Thoracic aorta (tissue), 2 donors: ENCODE data around the gene SAE1. TPM values are rescaled to one million over a fixed set of nuclear protein-coding genes. Genes with fewer than 3 reads are reported as not detected.

Source experiments
- ATAC-seq: fragments of 150-250 bp; one replicate; pipeline ENCODE4 v1.8.0; 2017; ENCODE audit warnings: low read depth; ENCODE audit not compliant: insufficient number of reproducible peaks, low FRiP score
- DNase-seq: peaks from one replicate; pipeline ENCODE4 v3.0.0-alpha.2; 2020; ENCODE audit warnings: low spot score
- H3K27ac ChIP-seq, 2 donors: fragments of 200-600 bp; sonication (generic); 1 replicate in 1 of 2; 2 replicates in 1 of 2; pipeline ENCODE4 v1.5.1; 2016; ENCODE audit warnings: mild to moderate bottlenecking in 2 of 2, moderate library complexity in 2 of 2
- H3K27me3 ChIP-seq: fragments of 200-600 bp; sonication (generic); replicated peaks from 2 replicates; pipeline ENCODE4 v1.6.0; 2016; ENCODE audit warnings: mild to moderate bottlenecking; ENCODE audit not compliant: insufficient read depth
- H3K36me3 ChIP-seq: fragments of 200-600 bp; sonication (generic); one replicate; pipeline ENCODE4 v1.5.1; 2016
- H3K4me1 ChIP-seq, 2 donors: fragments of 200-600 bp; sonication (generic); 1 replicate in 1 of 2; 2 replicates in 1 of 2; pipeline versions ENCODE4 v1.5.1 to v1.6.0; 2016; ENCODE audit warnings: low read depth in 2 of 2, mild to moderate bottlenecking in 1 of 2; ENCODE audit not compliant: control insufficient read depth in 1 of 2
- H3K4me3 ChIP-seq: fragments of 200-600 bp; sonication (generic); 2 replicates; pipeline ENCODE4 v1.5.1; 2016; ENCODE audit warnings: mild to moderate bottlenecking
- H3K9me3 ChIP-seq: fragments of 200-600 bp; sonication (generic); 2 replicates; pipeline ENCODE4 v1.5.1; 2016
- CTCF ChIP-seq: fragments of 200-600 bp; sonication (generic); IDR thresholded peaks from one replicate; pipeline ENCODE4 v1.5.1; 2019; ENCODE audit warnings: antibody characterized with exemption
- total RNA-seq, 2 donors: library from RNA; depleted of rRNA; stranded (reverse); fragments of >200 nt; gene quantifications; one replicate each; pipeline versions ENCODE4 v1.1.0 to v1.2.3, GENCODE V29; 2016

SAE1 gene
- total RNA-seq, 2 donors from 2014 or later: 39.3 to 50.8 TPM

- ATAC-seq (no peak), DNase-seq (no peak)
- TF ChIP-seq CTCF: no peak
- Histone ChIP-seq H3K36me3 (peaks cover 1% of the 10 kb centered on the region), H3K27ac (no peak overlapping the region), H3K27me3 (no peaks in the 10 kb centered on the region), H3K9me3 (no peaks in the 10 kb centered on the region), H3K4me1 (peaks cover 0 to 6% of the 10 kb centered on the region in 2 donors), H3K4me3 (no peak overlapping the region)
Measured at GRCh38 chr19:47215581-47215980, 84.9 kb downstream of the SAE1 start.

- H3K4me1 ChIP-seq: peaks cover 5 to 10% of the 10 kb centered on the region in 2 donors
- no peak for TF ChIP-seq CTCF
- H3K27ac ChIP-seq: no peak overlapping the region
- H3K4me3 ChIP-seq: no peak overlapping the region
- ATAC-seq (no peak), DNase-seq (no peak)
- H3K9me3 ChIP-seq: no peaks in the 10 kb centered on the region
- no peaks in the 10 kb centered on the region for H3K27me3 ChIP-seq
- peaks cover 20% of the 10 kb centered on the region for H3K36me3 ChIP-seq
Measured at GRCh38 chr19:47221080-47221841, 90.6 kb downstream of the SAE1 start.

GRCh38 chr19:47221890-47222289, 91.3 kb downstream of the SAE1 start:
- Histone ChIP-seq H3K4me3 (no peak overlapping the region), H3K36me3 (peaks cover 20% of the 10 kb centered on the region), H3K27ac (no peak overlapping the region), H3K4me1 (peaks cover 9 to 15% of the 10 kb centered on the region in 2 donors), H3K9me3 (no peaks in the 10 kb centered on the region), H3K27me3 (no peaks in the 10 kb centered on the region)
- DNase-seq (no peak), ATAC-seq (no peak)
- TF ChIP-seq CTCF: no peak

GRCh38 chr19:47225746-47226425, 95.3 kb downstream of the SAE1 start:
- H3K4me3 ChIP-seq: peak overlapping the region; percentile 97
- no peaks in the 10 kb centered on the region for H3K27me3 ChIP-seq
- peaks cover 12 to 39% of the 10 kb centered on the region in 2 donors for H3K4me1 ChIP-seq
- no peaks in the 10 kb centered on the region for H3K9me3 ChIP-seq
- peak; percentile 33 for DNase-seq
- H3K27ac ChIP-seq: peak overlapping the region; percentile 99 to 100
- peak; percentile 31 for ATAC-seq
- TF ChIP-seq CTCF: peak; percentile 29
- peaks cover 16% of the 10 kb centered on the region for H3K36me3 ChIP-seq
